Gastroesophageal sphincter (tissue), 4 donors: ENCODE measurements around the gene OR51Q1. TPM values are rescaled to one million over a fixed set of nuclear protein-coding genes. Genes with fewer than 3 reads are reported as not detected.

Experiments used
- ATAC-seq: fragments of 150-250 bp; one replicate; pipeline ENCODE4 v1.9.1; 2016; ENCODE audit warnings: mild to moderate bottlenecking, moderate library complexity
- H3K27ac ChIP-seq, 4 donors: fragments of 200-600 bp; sonication (generic) in 3 of 4; 1 replicate in 3 of 4; 2 replicates in 1 of 4; pipeline ENCODE4 v1.5.1; 2016 to 2019
- H3K27me3 ChIP-seq: fragments of 200-600 bp; sonication (generic); one replicate; pipeline ENCODE4 v1.5.1; 2019
- H3K36me3 ChIP-seq, 2 donors: fragments of 200-600 bp; sonication (generic); one replicate each; pipeline ENCODE4 v1.5.1; 2019; ENCODE audit warnings: control low read depth in 1 of 2
- H3K4me1 ChIP-seq, 3 donors: fragments of 200-600 bp; sonication (generic); 1 replicate in 2 of 3; 2 replicates in 1 of 3; pipeline ENCODE4 v1.5.1; 2016 to 2019; ENCODE audit warnings: control low read depth in 2 of 3
- H3K4me3 ChIP-seq, 2 donors: fragments of 200-600 bp; sonication (generic); one replicate each; pipeline ENCODE4 v1.5.1; 2019; ENCODE audit warnings: mild to moderate bottlenecking in 1 of 2, moderate library complexity in 1 of 2
- H3K9me3 ChIP-seq, 3 donors: fragments of 200-600 bp; sonication (generic); one replicate each; pipeline ENCODE4 v1.5.1; 2017 to 2019; ENCODE audit warnings: control low read depth in 2 of 3
- EP300 ChIP-seq: sonication (generic); formaldehyde crosslinking; IDR thresholded peaks from one replicate; pipeline ENCODE4 v1.6.1; 2017; ENCODE audit warnings: antibody characterized with exemption, mild to moderate bottlenecking
- POLR2A ChIP-seq, 2 donors: fragments of 450-650 bp; IDR thresholded peaks; one replicate each; pipeline ENCODE4 v1.6.1; 2017; ENCODE audit warnings: antibody characterized with exemption in 2 of 2, mild to moderate bottlenecking in 2 of 2, moderate library complexity in 1 of 2
- POLR2AphosphoS5 ChIP-seq: sonication (generic); formaldehyde crosslinking; IDR thresholded peaks from one replicate; pipeline ENCODE4 v1.6.1; 2017; ENCODE audit warnings: antibody characterized with exemption
- WGBS, 2 donors: methylation state at CpG; one replicate each; pipeline ENCODE4 v1.1.5; 2018; ENCODE audit warnings: low coverage in 1 of 2; 5-methylcytosine and 5-hydroxymethylcytosine counted together
- total RNA-seq, 4 donors: library from RNA; depleted of rRNA; stranded (reverse); fragments of >200 nt; gene quantifications; one replicate each; pipeline ENCODE4 v1.1.0, GENCODE V29; 2016
- TF ChIP-seq, protein P1 (sequence below), 4 experiments: fragments of 200-600 bp in 2 of 4; fragments of 450-650 bp in 2 of 4; sonication (generic) in 1 of 4; IDR thresholded peaks; one replicate each; pipeline ENCODE4 v1.5.1; 2017 to 2019; ENCODE audit warnings: antibody characterized with exemption in 4 of 4, mild to moderate bottlenecking in 2 of 4, moderate library complexity in 2 of 4

OR51Q1 gene
- total RNA-seq, 4 donors from 2014 or later: not detected

- TF ChIP-seq POLR2AphosphoS5: no peak
- TF ChIP-seq EP300: no peak
- no peak for TF ChIP-seq POLR2A (IDR thresholded peaks at IDR 0.05)
- TF ChIP-seq, protein P1, sequence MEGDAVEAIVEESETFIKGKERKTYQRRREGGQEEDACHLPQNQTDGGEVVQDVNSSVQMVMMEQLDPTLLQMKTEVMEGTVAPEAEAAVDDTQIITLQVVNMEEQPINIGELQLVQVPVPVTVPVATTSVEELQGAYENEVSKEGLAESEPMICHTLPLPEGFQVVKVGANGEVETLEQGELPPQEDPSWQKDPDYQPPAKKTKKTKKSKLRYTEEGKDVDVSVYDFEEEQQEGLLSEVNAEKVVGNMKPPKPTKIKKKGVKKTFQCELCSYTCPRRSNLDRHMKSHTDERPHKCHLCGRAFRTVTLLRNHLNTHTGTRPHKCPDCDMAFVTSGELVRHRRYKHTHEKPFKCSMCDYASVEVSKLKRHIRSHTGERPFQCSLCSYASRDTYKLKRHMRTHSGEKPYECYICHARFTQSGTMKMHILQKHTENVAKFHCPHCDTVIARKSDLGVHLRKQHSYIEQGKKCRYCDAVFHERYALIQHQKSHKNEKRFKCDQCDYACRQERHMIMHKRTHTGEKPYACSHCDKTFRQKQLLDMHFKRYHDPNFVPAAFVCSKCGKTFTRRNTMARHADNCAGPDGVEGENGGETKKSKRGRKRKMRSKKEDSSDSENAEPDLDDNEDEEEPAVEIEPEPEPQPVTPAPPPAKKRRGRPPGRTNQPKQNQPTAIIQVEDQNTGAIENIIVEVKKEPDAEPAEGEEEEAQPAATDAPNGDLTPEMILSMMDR (IDR thresholded peaks at IDR 0.05): no peak
- H3K36me3 ChIP-seq: no peaks in the 10 kb centered on the region
Measured at GRCh38 chr11:5394091-5394490, 27.8 kb upstream of the OR51Q1 start.

DNA sequence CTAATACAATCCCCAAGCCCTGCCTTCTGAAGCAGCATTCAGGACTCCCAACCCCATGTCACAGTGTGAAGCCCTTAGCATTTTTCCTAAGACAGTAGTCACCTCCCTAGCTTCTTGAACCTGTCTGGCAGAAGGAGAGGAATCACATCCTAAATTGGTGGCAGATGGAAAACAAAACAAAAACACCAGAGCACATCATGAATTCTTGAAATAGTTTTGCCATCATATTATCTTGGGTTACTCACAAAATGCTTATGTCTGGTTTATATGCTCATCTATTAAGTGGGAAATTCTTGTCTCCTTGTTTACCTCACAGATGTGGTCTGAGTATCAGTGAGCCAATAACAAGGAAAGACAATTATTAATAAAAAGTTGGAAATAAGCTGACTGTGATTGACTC, 23.0 kb upstream of the OR51Q1 start:
- no peak for ATAC-seq
- Histone ChIP-seq H3K27me3 (no peaks in the 10 kb centered on the region), H3K27ac (no peak overlapping the region), H3K4me1 (no peaks in the 10 kb centered on the region), H3K36me3 (no peaks in the 10 kb centered on the region), H3K4me3 (no peak overlapping the region), H3K9me3 (no peaks in the 10 kb centered on the region)
- TF ChIP-seq POLR2A (IDR thresholded peaks at IDR 0.05): no peak
- TF ChIP-seq, protein P1 (IDR thresholded peaks at IDR 0.05): no peak
- no peak for TF ChIP-seq POLR2AphosphoS5
- no peak for TF ChIP-seq EP300

More at GRCh38 chr11:5394091-5394490, 27.8 kb upstream of the OR51Q1 start:
- Histone ChIP-seq H3K27ac (no peak overlapping the region), H3K4me3 (no peak overlapping the region), H3K4me1 (no peaks in the 10 kb centered on the region), H3K27me3 (no peaks in the 10 kb centered on the region), H3K9me3 (no peaks in the 10 kb centered on the region)
- ATAC-seq: no peak

DNA sequence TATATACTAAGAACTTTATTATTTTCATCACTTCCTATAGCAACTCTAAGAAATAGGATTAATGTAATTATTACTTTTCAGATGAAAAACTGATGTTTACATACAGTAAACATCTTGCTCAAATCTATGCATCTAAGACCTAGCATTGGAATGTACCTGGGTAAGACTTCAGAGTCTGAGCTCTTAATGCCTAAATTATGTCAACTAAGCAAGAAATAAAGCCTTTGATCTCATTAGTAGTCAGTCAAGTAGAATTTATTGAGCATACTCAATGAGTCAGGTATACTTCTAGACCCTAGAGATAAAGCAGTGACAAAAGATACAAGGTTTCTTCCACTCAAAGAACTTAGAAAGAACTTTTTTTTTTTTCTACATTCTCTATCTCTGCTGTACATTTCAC, 16.7 kb upstream of the OR51Q1 start:
- no peaks in the 10 kb centered on the region for H3K27me3 ChIP-seq
- no peaks in the 10 kb centered on the region for H3K36me3 ChIP-seq
- H3K9me3 ChIP-seq: no peaks in the 10 kb centered on the region
- H3K27ac ChIP-seq: no peak overlapping the region
- TF ChIP-seq EP300: no peak
- TF ChIP-seq, protein P1 (IDR thresholded peaks at IDR 0.05): no peak
- no peak for TF ChIP-seq POLR2A (IDR thresholded peaks at IDR 0.05)
- no peaks in the 10 kb centered on the region for H3K4me1 ChIP-seq
- no peak for ATAC-seq
- H3K4me3 ChIP-seq: no peak overlapping the region

- Histone ChIP-seq H3K4me1 (no peaks in the 10 kb centered on the region), H3K9me3 (no peaks in the 10 kb centered on the region), H3K36me3 (no peaks in the 10 kb centered on the region), H3K27ac (no peak overlapping the region), H3K4me3 (no peak overlapping the region), H3K27me3 (no peaks in the 10 kb centered on the region)
- no peak for TF ChIP-seq POLR2AphosphoS5
- TF ChIP-seq EP300: no peak
- TF ChIP-seq, protein P1 (IDR thresholded peaks at IDR 0.05): no peak
- TF ChIP-seq POLR2A (IDR thresholded peaks at IDR 0.05): no peak
- 45 to 74% methylated on average over 2 to 4 of the region's 5 CpGs for WGBS, 2 donors
- ATAC-seq: no peak
Measured at GRCh38 chr11:5420993-5421392, 918 bp upstream of the OR51Q1 start.

DNA sequence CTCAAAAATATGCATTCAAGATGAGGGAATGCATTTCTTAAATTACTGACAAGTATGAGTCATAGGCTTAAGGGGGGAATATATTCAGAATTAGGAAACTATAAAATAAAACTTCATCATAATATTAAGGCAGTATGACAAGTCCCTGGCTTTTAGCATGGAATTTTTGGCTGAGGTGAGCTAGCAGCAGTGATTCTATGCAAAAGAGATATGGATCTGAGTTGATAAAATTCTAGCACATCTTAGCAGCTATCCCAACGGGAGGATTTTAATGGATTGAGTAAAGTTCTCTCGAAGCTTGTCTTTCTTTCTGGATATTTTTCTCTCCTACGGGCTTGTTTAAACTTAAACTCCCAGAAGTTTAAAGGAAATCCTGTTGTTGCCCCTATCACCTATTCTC, 1.2 kb downstream of the OR51Q1 start:
- no peak for ATAC-seq
- Histone ChIP-seq H3K4me1 (no peaks in the 10 kb centered on the region), H3K9me3 (no peaks in the 10 kb centered on the region), H3K4me3 (no peak overlapping the region), H3K27ac (no peak overlapping the region), H3K27me3 (no peaks in the 10 kb centered on the region), H3K36me3 (no peaks in the 10 kb centered on the region)
- TF ChIP-seq EP300: no peak
- no peak for TF ChIP-seq POLR2AphosphoS5
- TF ChIP-seq, protein P1 (IDR thresholded peaks at IDR 0.05): no peak
- no peak for TF ChIP-seq POLR2A (IDR thresholded peaks at IDR 0.05)
- WGBS, 2 donors: 54 to 87% methylated on average over 3 of the region's 3 CpGs
